Measurements from ENCODE around the gene RCOR1. TPM values are rescaled to one million over a fixed set of nuclear protein-coding genes. Genes with fewer than 3 reads are reported as not detected.
"Not testable (repeated sequence)": the region's sequence is repeated elsewhere in the genome, so short reads cannot be mapped to it uniquely, and the experiment has no call there.

The RCOR1 gene
- total RNA-seq, 2 donors from 2014 or later: 11.3 to 14.9 TPM

DNA sequence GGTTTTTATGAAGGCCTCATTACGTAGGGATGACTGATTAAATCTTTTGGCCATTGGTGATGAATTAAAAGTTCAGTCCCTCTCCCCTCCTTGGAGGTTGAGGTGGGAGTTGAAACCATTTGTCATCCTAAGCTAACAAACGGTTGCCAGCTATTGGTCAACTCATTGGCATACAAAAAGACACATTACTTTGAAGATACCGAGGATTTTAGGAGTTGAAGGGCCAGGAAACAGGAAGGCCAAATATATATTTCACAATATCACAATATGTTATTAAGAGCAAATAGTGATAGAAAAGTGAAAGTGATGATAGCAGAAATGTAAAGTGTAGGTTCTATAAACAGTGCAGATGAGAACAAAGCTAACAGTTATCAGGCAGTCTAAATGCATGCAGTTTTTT, 24.4 kb downstream of the RCOR1 start:
- peak in 1 of 2 donors; percentile 34 for ATAC-seq
- intact Hi-C loops (cut with DNase I): no loop called here
- DNase-seq: no peak

DNA sequence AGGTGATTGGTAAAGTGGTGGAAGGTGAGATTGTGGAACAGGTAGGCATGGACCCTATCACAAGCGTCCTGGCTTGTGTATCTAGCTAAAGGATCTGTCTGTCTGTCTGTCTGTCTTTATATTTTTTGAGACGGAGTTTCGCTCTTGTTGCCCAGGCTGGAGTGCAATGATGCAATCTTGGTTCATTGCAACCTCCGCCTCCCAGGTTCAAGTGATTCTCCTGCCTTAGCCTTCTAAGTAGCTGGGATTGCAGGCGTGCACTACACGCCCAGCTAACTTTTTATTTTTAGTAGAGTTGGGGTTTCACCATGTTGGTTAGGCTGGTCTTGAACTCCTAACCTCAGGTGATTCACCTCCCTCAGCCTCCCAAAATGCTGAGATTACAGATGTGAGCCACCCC, 26.6 kb downstream of the RCOR1 start:
- intact Hi-C loops (cut with DNase I); ATAC-seq: not testable (repeated sequence)

DNA sequence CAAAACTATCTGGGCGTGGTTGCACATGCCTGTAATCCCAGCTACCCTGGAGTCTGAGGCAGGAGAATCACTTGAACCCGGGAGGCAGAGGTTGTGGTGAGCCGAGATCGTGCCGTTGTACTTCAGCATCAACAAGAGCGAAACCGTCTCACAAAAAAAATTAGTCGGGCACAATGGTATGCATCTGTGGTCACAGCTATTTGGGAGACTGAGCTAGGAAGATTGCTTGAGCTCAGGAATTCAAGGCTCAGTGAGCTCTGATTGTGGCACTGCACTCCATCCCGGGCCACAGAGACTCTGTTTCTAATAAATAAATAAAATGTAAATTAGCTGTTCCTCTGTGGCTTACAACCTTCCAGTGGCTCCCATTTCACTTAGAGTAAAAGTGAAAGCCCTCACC, 28.0 kb downstream of the RCOR1 start:
- ATAC-seq: no peak
- DNase-seq: no peak
- intact Hi-C loops (cut with DNase I): no loop called here

More for the DNA sequence above, 26.6 kb downstream of the RCOR1 start:
- not testable (repeated sequence) for DNase-seq

DNA sequence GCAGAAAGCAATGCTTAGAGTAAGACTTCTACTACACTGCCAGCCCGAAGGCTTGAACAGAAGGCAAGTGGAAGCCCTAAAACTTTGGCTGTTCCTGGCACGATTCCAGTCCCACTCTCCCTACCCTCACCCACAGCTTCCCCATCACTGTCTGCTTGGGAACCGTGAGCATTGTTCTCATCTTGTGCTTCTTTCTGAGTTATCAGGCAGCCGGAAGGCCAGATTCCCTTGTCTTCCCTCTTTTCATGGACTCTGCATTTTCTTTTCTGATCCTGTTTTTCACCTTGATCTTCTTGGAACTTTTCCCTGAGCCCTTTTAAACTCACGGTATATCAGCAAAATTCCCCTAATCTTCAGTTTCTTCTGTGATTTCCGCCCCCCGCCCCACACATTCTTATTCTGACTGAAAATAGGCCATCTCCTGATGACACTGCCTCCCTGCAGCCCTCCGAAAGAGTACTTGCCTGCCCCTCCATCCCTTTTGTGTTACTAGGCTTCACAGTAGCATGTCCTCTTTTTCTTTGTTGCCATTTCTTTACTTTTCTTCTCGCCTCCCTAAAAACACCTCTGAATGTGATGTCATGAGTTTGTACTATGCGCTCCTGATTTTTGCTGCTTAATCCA, 29.9 kb downstream of the RCOR1 start:
- ATAC-seq (peak in 1 of 2 donors; percentile 27), DNase-seq (no peak)
- intact Hi-C loops (cut with DNase I): no loop called here

DNA sequence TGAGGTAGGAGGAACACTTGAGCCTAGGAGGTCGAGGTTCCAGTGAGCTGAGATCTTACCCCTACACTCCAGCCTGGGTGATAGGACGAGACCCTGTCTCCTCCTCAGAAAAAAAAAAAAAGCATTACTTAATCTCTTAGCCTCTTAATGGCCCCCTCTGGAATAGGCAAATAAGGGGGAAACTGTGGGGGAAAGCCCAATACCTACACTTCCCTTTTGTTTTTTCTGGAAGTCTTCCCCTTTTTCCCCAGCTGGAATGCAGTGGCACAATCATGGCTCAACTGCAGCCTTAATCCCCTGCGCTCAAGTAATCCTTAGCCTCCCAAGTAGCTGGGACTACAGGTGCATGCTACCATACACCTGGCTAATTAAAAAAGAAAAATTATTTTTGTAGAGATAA, 32.2 kb downstream of the RCOR1 start:
- no peak for ATAC-seq
- DNase-seq: no peak
- intact Hi-C loops (cut with DNase I): no loop called here

DNA sequence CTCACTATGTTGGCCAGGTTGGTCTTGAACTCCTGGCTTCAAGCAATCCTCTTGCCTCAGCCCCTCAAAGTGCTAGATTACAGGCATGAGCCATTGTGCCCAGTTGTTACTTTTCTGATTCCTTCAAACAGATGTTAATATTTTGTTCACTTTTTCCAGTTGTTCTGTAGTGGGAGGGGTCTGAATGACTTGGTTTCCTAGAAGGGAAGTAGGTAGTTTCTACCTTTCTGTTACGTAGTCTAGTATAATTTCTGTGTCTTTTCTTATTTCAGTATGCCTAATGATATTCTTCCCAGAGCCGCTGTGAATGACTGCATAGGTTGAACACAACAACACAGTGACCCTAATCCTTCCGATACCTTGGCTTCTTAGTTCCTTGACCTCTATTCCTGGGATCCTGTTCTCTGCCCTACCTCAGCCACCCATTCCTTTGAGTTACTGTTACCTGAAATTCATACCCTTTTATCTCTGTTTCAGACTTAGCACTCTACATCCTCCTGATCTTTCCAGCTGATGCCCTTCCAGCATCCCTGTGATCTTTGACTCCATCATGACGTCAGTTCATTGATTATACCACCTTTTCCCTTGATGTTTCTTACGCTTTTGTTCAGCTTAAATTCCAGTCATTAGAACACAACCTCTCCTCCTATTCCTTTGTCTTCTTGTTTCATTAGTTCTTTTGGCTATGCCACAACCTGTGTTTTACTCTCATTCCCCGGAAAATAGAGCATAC, 33.3 kb downstream of the RCOR1 start:
- ATAC-seq: no peak
- DNase-seq: no peak
- intact Hi-C loops (cut with DNase I): no loop called here

DNA sequence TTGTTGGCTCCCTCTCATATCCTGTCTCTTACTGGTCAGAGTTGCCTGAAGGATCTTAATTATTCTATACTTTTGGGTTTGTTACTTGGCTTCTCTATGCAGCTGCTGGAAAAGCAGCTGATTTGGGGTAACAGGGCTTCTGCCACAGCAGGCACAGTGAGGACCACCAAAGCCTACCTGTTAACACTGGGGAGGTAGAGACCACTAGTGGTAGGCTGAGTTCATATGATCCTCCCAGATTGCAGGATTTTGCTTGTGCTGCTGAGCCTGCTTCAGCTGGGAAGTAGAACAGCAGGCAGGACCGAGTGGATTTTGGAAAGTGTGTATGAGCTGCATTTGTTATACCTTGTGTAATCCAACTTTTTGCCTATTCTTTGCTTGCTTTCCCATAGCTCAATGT, 34.1 kb downstream of the RCOR1 start:
- DNase-seq: no peak
- intact Hi-C loops (cut with DNase I): no loop called here
- ATAC-seq: no peak

DNA sequence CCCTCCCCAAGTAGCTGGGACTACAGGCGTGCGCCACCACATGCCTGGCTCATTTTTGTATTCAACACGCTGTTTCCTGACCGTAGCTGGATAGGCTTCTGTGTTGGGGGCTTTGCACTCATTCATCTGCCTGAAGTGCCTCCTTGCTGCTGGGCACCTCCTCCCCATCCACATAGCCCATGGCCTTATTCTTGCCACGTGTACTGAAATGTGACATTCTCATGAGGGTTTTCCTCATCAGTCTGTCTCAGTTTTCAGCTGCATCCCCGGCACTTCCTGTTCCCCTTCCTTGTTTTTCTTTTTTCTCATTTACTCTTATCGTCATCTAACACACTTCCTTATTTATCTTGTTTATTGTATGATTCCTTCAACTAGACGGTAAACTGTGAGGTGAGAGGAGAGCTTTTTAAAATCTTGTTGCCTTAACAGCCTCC, 36.6 kb downstream of the RCOR1 start:
- ATAC-seq: peak; percentile 20 to 23
- no peak for DNase-seq

DNA sequence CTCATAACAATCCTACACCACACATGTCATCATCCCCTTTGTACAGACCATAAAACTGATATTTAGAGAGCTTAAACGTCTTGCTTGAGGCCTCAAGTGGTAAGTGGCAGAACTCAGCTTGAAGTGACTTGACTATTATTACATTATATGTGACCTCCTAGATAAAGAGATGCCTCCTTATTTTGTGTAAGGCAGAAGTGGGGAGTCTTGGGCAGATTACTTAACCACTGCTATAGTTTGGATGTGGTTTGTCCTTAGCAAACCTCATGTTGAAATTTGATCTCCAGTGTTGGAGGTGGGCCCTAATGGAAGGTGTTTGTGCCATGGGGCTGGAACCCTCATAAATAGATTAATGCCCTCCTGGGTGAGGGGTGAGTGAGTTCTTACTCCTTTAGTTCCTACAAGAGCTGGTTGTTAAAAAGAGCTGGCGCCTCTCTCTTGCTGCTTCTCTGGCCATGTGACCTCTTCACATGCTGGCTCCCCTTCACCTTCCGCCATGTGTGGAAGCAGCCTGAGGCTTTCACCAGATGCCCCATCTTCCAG, 37.4 kb downstream of the RCOR1 start:
- intact Hi-C loops (cut with DNase I): no loop called here
- peak; percentile 20 to 44 for ATAC-seq
- DNase-seq: no peak

More for the DNA sequence above, 36.6 kb downstream of the RCOR1 start:
- intact Hi-C loops (cut with DNase I): no loop called here

DNA sequence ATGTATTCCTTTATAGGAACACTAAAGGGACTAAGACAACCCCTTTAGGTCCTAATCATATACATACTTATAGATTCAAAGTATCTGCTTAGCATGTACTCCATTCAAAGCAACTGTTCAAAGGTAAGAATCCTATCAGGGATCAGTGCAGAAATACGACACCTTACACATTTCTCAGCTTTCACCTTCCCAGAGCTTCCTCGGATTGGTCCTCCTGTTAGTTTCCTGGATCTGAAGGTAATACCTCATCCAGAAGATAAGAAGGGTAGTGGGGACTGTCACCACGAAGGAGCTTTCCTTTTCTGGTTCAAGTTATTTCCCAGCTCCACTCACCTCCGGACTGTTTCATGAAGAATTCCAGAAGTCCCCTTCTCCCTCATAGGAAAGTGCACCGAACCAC, 38.0 kb downstream of the RCOR1 start:
- no peak for DNase-seq
- ATAC-seq: no peak
- intact Hi-C loops (cut with DNase I): no loop called here

DNA sequence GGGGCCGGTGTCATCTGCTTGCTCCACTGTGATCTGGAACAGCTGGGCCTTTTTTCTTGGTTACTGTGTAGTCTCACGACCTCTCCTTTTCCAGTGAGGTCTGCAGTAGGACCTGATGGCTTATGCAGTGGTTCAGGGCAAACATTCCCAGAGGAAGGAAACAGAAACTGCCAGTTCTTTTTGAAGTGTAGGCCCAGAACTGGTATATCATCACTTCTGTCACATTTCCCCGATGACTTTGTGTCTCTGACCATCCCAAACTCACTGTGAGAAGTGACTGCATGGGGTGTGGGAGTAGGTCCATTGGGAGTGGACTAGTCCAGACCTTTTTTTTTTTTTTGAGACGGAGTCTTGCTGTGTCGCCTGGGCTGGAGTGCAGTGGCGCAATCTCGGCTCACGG, 38.4 kb downstream of the RCOR1 start:
- DNase-seq (no peak), ATAC-seq (no peak)
- intact Hi-C loops (cut with DNase I): no loop called here

DNA sequence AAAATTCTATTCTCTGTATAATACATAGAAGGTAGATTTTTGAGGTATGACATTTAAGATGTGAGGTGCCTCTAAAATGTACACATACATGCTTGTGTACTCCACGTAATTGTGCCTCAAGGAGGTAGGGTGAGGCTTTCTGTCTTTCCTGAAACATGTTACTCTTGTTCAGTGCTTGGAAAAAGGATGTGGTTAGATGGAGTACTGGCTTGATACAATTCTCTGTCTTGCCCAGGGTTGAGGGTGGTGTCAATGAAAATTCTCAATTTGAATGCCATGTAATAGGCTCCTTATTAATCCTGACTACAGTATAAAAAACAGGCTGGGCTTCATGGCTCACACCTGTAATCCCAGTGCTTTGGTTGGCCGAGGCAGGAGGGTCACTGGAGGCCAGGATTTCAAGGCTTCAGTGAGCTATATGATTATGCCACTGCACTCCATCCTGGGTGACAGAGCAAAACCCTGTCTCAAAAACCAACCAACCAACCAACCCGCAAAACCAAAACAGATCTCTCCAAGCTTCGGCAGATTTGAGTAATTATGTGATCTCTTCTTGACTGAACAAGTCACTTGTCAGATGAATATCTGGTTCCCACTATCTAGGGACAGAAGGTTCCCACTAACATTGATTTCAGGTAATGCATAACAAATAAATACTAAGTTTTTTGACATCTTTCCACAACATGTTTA, 41.6 kb downstream of the RCOR1 start:
- intact Hi-C loops (cut with DNase I): no loop called here
- no peak for ATAC-seq
- DNase-seq: no peak

DNA sequence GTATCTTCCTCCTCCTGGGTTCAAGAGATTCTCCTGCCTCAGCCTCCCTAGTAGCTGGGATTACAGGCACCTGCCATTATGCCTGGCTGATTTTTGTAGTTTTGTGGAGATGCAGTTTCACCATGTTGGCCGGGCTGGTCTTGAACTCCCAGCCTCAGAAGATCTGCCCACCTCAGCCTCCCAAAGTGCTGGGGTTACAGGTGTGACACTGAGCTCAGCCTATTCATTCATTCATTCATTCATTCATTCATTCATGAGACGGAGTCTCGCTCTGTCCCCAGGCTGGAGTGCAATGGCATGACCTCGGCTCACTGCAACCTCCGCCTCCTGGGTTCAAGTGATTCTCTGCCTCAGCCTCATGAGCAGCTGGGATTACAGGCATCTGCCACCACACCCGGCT, 47.2 kb downstream of the RCOR1 start:
- ATAC-seq; DNase-seq; intact Hi-C loops (cut with DNase I): not testable (repeated sequence)

DNA sequence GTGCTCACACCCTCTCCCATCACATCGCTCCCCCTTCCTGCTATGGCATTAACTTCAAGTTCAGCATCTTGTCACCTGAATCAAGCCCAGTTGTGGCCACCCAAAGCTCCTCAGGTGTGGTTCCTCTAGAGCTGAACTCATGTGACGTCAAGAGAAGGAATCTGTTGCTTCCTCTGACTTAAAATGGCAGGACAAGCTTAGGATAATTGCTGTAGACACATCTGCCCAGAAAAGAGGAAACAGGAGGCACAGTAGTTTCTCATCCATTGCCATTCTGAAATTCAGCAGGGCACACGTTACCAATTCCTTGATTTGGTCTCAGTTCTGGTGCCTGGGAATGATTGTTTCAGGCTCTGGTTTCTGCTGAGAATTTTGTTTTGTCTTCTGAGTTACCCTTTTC, 52.1 kb downstream of the RCOR1 start:
- ATAC-seq (no peak), DNase-seq (no peak)
- intact Hi-C loops (cut with DNase I): no loop called here

DNA sequence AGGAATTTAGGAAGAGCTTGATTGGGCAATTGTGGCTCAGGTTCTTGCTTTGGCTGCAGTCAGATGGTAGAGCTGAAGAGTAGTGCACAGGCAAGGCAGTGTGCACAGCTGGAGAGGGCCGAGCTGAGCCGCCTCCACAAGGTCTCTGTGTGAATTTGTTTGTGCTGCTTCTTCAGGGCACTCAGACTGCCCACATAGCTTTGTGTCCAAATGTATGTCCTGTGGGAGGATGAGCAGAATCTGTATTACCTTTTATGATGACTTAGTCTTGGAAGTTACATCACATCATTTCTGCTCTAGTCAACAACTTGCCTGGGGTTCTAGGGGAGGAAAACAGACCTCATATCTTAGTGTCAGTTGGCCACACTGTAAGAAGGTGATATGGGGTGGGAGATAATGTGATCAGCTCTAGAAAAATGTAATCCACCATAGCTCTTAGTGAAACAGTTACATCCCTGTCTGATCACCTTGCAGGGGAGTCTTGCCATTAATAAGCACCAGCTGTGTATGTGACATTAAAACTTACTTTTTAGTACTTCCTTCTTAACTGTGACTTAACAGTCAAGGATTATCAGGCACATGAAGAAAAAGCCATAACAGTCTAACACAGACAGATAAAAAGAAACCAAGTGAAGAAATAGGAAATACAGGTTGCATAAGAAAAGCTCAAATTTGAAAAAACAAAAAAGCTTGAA, 53.4 kb downstream of the RCOR1 start:
- peak in 1 of 2 donors; percentile 27 for ATAC-seq
- intact Hi-C loops (cut with DNase I): no loop called here
- no peak for DNase-seq

DNA sequence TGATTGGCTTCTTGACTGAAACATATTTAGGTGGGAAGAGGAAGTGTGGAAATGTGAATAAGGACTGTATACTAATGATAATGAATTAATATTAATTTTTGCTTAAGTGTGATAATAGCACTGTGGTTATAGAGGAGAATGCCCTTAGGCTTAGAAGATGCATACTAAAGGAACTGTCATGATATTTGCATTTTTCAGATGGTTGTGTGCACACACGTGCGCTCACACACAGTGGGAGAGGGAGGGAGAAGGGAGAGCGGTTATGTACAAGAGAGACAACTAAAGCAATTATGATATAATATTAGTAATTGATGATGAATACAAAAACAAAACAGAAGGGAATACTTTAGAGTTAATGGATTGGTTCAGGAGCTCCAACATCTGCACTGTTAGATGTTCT, 54.2 kb downstream of the RCOR1 start:
- no peak for DNase-seq
- no peak for ATAC-seq
- intact Hi-C loops (cut with DNase I): no loop called here

DNA sequence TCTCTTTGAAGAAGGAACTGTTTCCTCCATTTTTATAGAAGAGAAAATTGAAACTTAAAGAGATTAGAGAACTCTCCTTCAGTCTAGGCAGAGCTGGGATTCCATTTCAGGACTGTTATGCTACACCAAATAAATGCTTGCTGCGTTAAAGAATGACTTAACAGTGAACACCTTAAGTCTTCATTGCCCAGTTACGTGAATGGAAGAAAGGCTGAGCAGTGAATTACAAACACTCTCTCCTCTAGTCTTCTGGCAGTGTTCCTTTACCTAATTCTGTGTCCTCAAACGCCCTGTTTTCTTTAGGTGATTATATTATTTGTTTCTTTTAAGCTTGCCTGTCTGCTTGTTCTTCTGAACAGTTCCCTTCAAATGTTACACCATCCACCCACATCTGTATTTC, 59.7 kb downstream of the RCOR1 start:
- DNase-seq (no peak), ATAC-seq (no peak)
- intact Hi-C loops (cut with DNase I): no loop called here

DNA sequence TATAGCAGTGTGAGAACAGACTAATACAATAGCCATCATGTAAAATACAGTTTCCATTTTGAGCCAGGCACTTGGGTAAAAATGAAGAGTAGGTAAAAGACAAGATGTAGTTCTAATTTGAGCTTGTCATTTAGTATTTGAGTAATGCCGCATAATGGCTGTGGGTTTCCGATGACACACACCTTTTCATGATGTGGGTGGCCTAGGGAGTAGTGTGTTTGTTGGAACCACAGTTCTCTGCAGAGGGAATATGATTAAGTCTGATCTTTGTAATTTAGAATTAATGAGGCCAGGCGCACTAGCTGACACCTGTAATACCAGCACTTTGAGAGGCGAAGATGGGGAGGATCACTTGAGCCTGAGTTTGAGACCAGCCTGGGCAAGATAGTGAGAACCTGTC, 61.8 kb downstream of the RCOR1 start:
- ATAC-seq (no peak), DNase-seq (no peak)
- intact Hi-C loops (cut with DNase I): no loop called here

DNA sequence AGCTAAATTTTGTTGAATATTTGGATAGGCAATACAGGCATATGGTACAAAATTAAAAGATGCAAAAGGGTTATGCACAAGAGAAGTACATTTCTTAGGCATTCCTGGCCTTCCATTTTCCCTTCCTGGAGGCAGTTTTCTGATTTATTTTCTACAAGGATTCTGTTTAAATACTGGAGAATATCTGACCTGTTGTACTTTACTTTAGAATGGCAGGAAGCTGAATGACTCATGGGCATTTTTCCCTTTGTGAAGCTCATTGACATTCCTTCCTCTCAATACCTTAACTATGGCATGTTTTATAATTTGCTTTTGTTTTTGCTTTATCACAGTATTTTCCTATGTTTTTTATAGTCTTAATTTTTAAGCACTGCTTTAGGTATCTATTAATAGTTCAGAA, 62.7 kb downstream of the RCOR1 start:
- intact Hi-C loops (cut with DNase I): no loop called here
- ATAC-seq: no peak
- no peak for DNase-seq

DNA sequence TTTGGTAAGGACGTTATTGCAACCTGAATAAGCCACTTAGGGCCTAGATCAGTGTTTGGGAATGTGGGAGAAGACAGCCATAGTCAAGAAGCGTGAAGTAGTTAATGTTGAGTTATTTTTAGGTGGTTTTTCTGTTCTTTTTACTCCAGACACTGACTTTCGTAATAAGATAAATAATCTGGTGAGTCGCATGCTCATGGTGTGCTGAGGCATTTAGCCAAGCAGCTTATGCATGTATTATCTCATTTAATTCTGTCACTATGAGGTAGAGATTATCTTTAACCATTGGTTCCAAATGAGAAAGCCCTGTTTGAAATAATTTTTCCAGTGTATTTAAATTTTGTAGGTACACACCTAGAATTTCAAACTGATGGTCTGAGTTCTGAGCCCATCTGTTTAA, 67.3 kb downstream of the RCOR1 start:
- ATAC-seq (no peak), DNase-seq (no peak)
- intact Hi-C loops (cut with DNase I): no loop called here

Data from left cardiac atrium (tissue), 4 donors.